Panc1 (cell line): ENCODE results near the gene PTPN18.

ENCODE experiments used
- CTCF ChIP-seq: fragments of 450-650 bp; IDR thresholded peaks from 2 replicates; pipeline ENCODE4 v1.5.1; 2017; ENCODE audit warnings: mild to moderate bottlenecking
- REST ChIP-seq, 2 experiments: IDR thresholded peaks; 2 replicates each; pipeline ENCODE4 v1.6.1; 2011 to 2012; ENCODE audit warnings: low read depth in 2 of 2, control low read depth in 1 of 2, low read length in 1 of 2, mild to moderate bottlenecking in 1 of 2, moderate library complexity in 1 of 2; ENCODE audit not compliant: insufficient read depth in 1 of 2
- SIN3A ChIP-seq: IDR thresholded peaks from 2 replicates; pipeline ENCODE4 v1.6.1; 2012; ENCODE audit warnings: low read depth, mild to moderate bottlenecking, low read length, moderate library complexity, borderline replicate concordance; ENCODE audit not compliant: insufficient read depth
- TCF7L2 ChIP-seq: IDR thresholded peaks from 2 replicates; pipeline ENCODE4 v1.6.1; 2011; ENCODE audit warnings: mild to moderate bottlenecking, low read depth, low read length, inconsistent platforms

GRCh38 chr2:130366720-130367119 lies 10.9 kb downstream of the PTPN18 start:
- TF ChIP-seq CTCF (no peak), SIN3A (no peak), REST (IDR thresholded peaks at IDR 0.05; ENCODE audit: insufficient read depth in 1 of 2, low read depth in 2 of 2, low read length in 1 of 2) (no peak), TCF7L2 (no peak)
